Vagina (tissue), 2 donors: ENCODE data around the gene EXOC3.

ENCODE experiments used
- POLR2A ChIP-seq, 2 donors: fragments of 450-650 bp; IDR thresholded peaks; one replicate each; pipeline ENCODE4 v1.6.1; 2017; ENCODE audit warnings: antibody characterized with exemption in 2 of 2, mild to moderate bottlenecking in 2 of 2, moderate library complexity in 2 of 2
- POLR2AphosphoS5 ChIP-seq, 2 donors: sonication (generic); formaldehyde crosslinking; IDR thresholded peaks; one replicate each; pipeline ENCODE4 v1.9.0; 2017; ENCODE audit warnings: antibody characterized with exemption in 2 of 2, mild to moderate bottlenecking in 2 of 2, low read depth in 1 of 2; ENCODE audit not compliant: insufficient read depth in 1 of 2

DNA sequence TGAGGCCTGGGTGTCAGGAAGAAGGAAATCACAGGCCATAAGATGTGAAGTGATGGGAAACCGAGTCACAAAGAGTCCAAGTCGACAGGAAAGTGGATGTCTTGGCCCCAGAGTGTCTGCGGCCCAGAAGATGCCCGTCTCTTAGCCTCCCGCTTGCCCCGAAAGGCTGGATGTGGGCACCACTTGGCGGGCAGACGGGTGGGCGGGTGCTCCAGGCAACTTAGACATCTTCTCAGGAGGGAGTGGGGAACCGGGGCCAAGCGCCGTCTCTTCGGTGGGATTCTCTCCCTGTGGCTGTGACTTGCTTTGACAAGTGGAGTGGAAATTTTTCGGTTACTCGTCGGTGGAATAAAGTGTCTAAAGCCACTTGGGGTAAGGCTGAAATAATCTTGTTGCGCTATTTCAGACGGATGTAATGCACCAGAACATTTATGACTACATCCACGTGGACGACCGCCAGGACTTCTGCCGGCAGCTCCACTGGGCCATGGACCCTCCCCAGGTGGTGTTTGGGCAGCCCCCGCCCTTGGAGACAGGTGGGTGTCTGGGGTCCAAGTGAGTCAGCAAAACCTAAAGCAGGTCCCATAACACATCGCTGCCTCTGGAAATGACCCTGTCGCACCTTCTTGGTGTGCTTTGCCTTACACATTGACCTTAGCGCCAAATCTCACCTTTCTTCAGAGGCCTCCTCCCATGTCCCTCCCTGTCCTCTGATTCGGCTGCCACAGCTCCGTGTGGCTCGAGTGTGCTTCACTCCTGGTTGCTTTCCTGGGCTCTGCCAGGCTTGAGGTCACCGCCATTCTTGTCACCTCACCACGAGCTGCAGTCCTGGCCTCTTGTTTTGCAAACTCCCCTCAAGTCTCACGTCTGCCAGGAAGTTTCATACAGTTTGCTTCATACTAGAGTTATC is 20.4 kb upstream of the EXOC3 start:
- TF ChIP-seq POLR2A (IDR thresholded peaks at IDR 0.05) (no peak), POLR2AphosphoS5 (IDR thresholded peaks at IDR 0.05; ENCODE audit: insufficient read depth in 1 of 2, low read depth in 1 of 2) (no peak)
